GM12878 (cell line): ENCODE results near the gene MOV10L1. TPM values are rescaled to one million over a fixed set of nuclear protein-coding genes. Genes with fewer than 3 reads are reported as not detected.

ENCODE experiments used
- ATAC-seq: fragments of 200-7000 bp; cut with Tn5 transposase; 3 replicates; pipeline ENCODE4 v1.9.1; 2020; ENCODE audit warnings: mild to moderate bottlenecking, moderate library complexity
- BruUV-seq: library from RNA; stranded (reverse); fragments of 400-500 nt; replicated peaks from 2 replicates; lab custom pipeline; 2021; lab: Mats Ljungman, UMichigan
- CTCF ChIA-PET: fragments of 300-600 bp; sonication (Branson Sonifier 250); formaldehyde crosslinking; extraction: SDS; loops from one replicate; lab custom pipeline; 2021; ENCODE audit warnings: inconsistent platforms; lab: Yijun Ruan, JAX
- POLR2A ChIA-PET: fragments of 350-600 bp; formaldehyde crosslinking; extraction: SDS; loops from one replicate; lab custom pipeline; 2021; ENCODE audit warnings: inconsistent platforms; lab: Charles Lee
- RAD21 ChIA-PET: fragments of 300-600 bp; sonication (Branson Sonifier 250); formaldehyde crosslinking; loops from one replicate; lab custom pipeline; 2023; ENCODE audit warnings: antibody characterized with exemption; ENCODE audit not compliant: unreplicated experiment; lab: Charles Lee
- SMC1A ChIA-PET: fragments of 300-600 bp; sonication (Branson Sonifier 250); formaldehyde crosslinking; loops from one replicate; lab custom pipeline; 2023; ENCODE audit not compliant: unreplicated experiment, uncharacterized antibody; lab: Charles Lee
- DNase-seq: peaks from one replicate; pipeline ENCODE4 v3.0.0-alpha.2; 2011; ENCODE audit warnings: low read depth, low spot score
- FAIRE-seq: peaks from 3 replicates; lab custom pipeline; 2011; peaks lifted over from hg19 to GRCh38; lab: Jason Lieb, UNC
- H2AFZ ChIP-seq: 2 replicates; pipeline ENCODE4 v1.6.0; 2011; ENCODE audit warnings: low read depth, low read length, control low read depth; ENCODE audit not compliant: control insufficient read depth
- H3K27ac ChIP-seq: 2 replicates; pipeline ENCODE4 v1.5.1; 2011; ENCODE audit warnings: control low read depth; ENCODE audit not compliant: control insufficient read depth, insufficient read depth
- H3K27me3 ChIP-seq, 2 experiments: replicated peaks in 1 of 2; 2 replicates each; pipeline versions ENCODE4 v1.6.0 to v1.6.1; 2011; ENCODE audit warnings: low read length in 1 of 2; ENCODE audit not compliant: control insufficient read depth in 2 of 2, insufficient read depth in 2 of 2
- H3K36me3 ChIP-seq, 2 experiments: 2 replicates each; pipeline ENCODE4 v1.5.1; 2011; ENCODE audit warnings: low read length in 1 of 2; ENCODE audit not compliant: control insufficient read depth in 2 of 2, insufficient read depth in 2 of 2
- H3K4me1 ChIP-seq: 2 replicates; pipeline ENCODE4 v1.6.1; 2011; ENCODE audit warnings: mild to moderate bottlenecking, low read length, moderate library complexity, mixed read lengths; ENCODE audit not compliant: control insufficient read depth, insufficient read depth
- H3K4me2 ChIP-seq: 2 replicates; pipeline ENCODE4 v1.6.0; 2011; ENCODE audit warnings: control low read depth; ENCODE audit not compliant: control insufficient read depth, insufficient read depth
- H3K4me3 ChIP-seq: fragments of 200-600 bp; sonication (generic); 2 replicates; pipeline ENCODE4 v1.5.1; 2016
- H3K79me2 ChIP-seq: 2 replicates; pipeline ENCODE4 v1.6.0; 2011; ENCODE audit warnings: low read length; ENCODE audit not compliant: control insufficient read depth, insufficient read depth
- H3K9ac ChIP-seq: 2 replicates; pipeline ENCODE4 v1.8.0; 2011; ENCODE audit warnings: low read length, control low read depth, mixed read lengths; ENCODE audit not compliant: control insufficient read depth, insufficient read depth
- H3K9me3 ChIP-seq: replicated peaks from 3 replicates; pipeline ENCODE4 v1.5.1; 2011; ENCODE audit warnings: mild to moderate bottlenecking, low read length; ENCODE audit not compliant: control insufficient read depth, insufficient read depth
- H4K20me1 ChIP-seq: 2 replicates; pipeline ENCODE4 v1.6.0; 2011; ENCODE audit not compliant: control insufficient read depth, insufficient read depth
- ATF3 ChIP-seq: IDR thresholded peaks from 2 replicates; pipeline ENCODE4 v1.6.1; 2011; ENCODE audit warnings: low read depth, mild to moderate bottlenecking, low read length, moderate library complexity, borderline replicate concordance; ENCODE audit errors: extremely low read depth
- CEBPZ ChIP-seq: fragments of 150-350 bp; IDR thresholded peaks from 2 replicates; pipeline ENCODE4 v1.6.1; 2016; ENCODE audit warnings: low read depth, low read length
- E4F1 ChIP-seq: fragments of 450-650 bp; IDR thresholded peaks from 2 replicates; pipeline ENCODE4 v1.6.1; 2018; ENCODE audit warnings: borderline replicate concordance, mild to moderate bottlenecking; ENCODE audit not compliant: partially characterized antibody
- IKZF2 ChIP-seq, 2 experiments: fragments of 450-650 bp; IDR thresholded peaks; 2 replicates each; pipeline ENCODE4 v1.6.1; 2017; ENCODE audit warnings: mild to moderate bottlenecking in 2 of 2, moderate library complexity in 2 of 2
- MTA2 ChIP-seq: fragments of 450-650 bp; IDR thresholded peaks from 2 replicates; pipeline ENCODE4 v1.6.1; 2016; ENCODE audit warnings: low read depth, mild to moderate bottlenecking, moderate library complexity
- MXI1 ChIP-seq: fragments of 150-350 bp; IDR thresholded peaks from 2 replicates; pipeline ENCODE4 v1.6.1; 2011; ENCODE audit warnings: low read depth, mild to moderate bottlenecking, inconsistent platforms, low read length, improper control_type of control experiment
- MYC ChIP-seq: IDR thresholded peaks from 2 replicates; pipeline ENCODE4 v1.6.1; 2011; ENCODE audit warnings: mild to moderate bottlenecking, low read length, moderate library complexity, inconsistent platforms; ENCODE audit not compliant: insufficient read depth, insufficient replicate concordance, insufficient read length, severe bottlenecking
- NR2C2 ChIP-seq: IDR thresholded peaks from 2 replicates; pipeline ENCODE4 v1.6.1; 2011; ENCODE audit warnings: borderline replicate concordance, low read depth; ENCODE audit not compliant: control insufficient read depth, insufficient read length
- NRF1 ChIP-seq: conservative IDR thresholded peaks from 2 replicates; pipeline ENCODE4 v1.6.1; 2011; ENCODE audit warnings: mild to moderate bottlenecking, low read depth, low read length, improper control_type of control experiment
- POLR2AphosphoS2 ChIP-seq: IDR thresholded peaks from 2 replicates; pipeline ENCODE4 v1.6.1; 2011; ENCODE audit warnings: low read depth, mild to moderate bottlenecking, low read length, improper control_type of control experiment, moderate library complexity
- RAD51 ChIP-seq: fragments of 450-650 bp; IDR thresholded peaks from 2 replicates; pipeline ENCODE4 v1.6.1; 2016; ENCODE audit warnings: moderate library complexity, mild to moderate bottlenecking, inconsistent platforms
- SMAD5 ChIP-seq: IDR thresholded peaks from 2 replicates; pipeline ENCODE4 v1.6.1; 2016; ENCODE audit warnings: antibody characterized with exemption, low read depth
- ZNF207 ChIP-seq: fragments of 450-650 bp; IDR thresholded peaks from 2 replicates; pipeline ENCODE4 v1.6.1; 2014; ENCODE audit warnings: antibody characterized with exemption, mild to moderate bottlenecking, borderline replicate concordance
- whole genome bisulfite sequencing: methylation state at CpG from one replicate; pipeline ENCODE4 v1.1.6; 2016; ENCODE audit warnings: low lambda C conversion rate; ENCODE audit not compliant: insufficient replicate concordance, insufficient coverage; ENCODE audit errors: missing lambda C conversion rate; 5-methylcytosine and 5-hydroxymethylcytosine counted together
- in situ Hi-C: fragments of 300-500 bp; cut with MboI; formaldehyde crosslinking; loops from 9 replicates; pipeline ENCODE4 v1.14.3; 2018; ENCODE audit warnings: mixed read lengths
- intact Hi-C: fragments of 100-400 bp; cut with micrococcal nuclease; formaldehyde crosslinking; loops from one replicate; pipeline ENCODE4 v1.14.2; 2022; ENCODE audit not compliant: unreplicated experiment
- polyA plus RNA-seq, 11 experiments: library from polyadenylated mRNA; depleted of rRNA in 4 of 11; unstranded in 6 of 11; stranded (reverse) in 5 of 11; fragments of >200 nt; fragmentation: Nextera tagmentation in 4 of 11; fragmentation: Illumina TruSeq in 1 of 11; extraction: Ambion mirVana in 4 of 11; extraction: Trizol in 1 of 11; gene quantifications; 1 replicate in 1 of 11; 2 replicates in 10 of 11; pipeline versions ENCODE4 v1.2.1 to v1.2.3, GENCODE V29; 2011 to 2016; ENCODE audit warnings: inconsistent platforms in 2 of 11, missing spikeins in 2 of 11, low read depth in 1 of 11
- total RNA-seq, 4 experiments: library from RNA; depleted of rRNA in 3 of 4; stranded (reverse); fragments of >200 nt in 3 of 4; fragmentation: Illumina TruSeq in 1 of 4; extraction: Trizol in 1 of 4; gene quantifications; 2 replicates each; pipeline versions ENCODE4 v1.2.1 to v1.2.3, GENCODE V29; 2013 to 2021

MOV10L1 gene
- total and polyA plus RNA-seq, 10 of the 15 experiments (the other 5 are each of a cell fraction or from before 2014, with no cell fraction given): 0.22 TPM; not detected in 9

- no peak for TF ChIP-seq ZNF207
These were observed 2.5 kb downstream of the MOV10L1 start (continued) for GRCh38 chr22:50092342-50092741.

- no TSS peak for BruUV-seq
- H3K9ac ChIP-seq: no peak overlapping the region
- WGBS: 68% methylated on average over 3 of the region's 3 CpGs
- H3K4me1 ChIP-seq: peaks cover 8% of the 10 kb centered on the region
- no peaks in the 10 kb centered on the region for H3K9me3 ChIP-seq
- H3K36me3 ChIP-seq: no peaks in the 10 kb centered on the region
- ChIA-PET CTCF (no interaction called here), RAD21 (no interaction called here), SMC1A (no interaction called here), POLR2A (no interaction called here)
- no peaks in the 10 kb centered on the region for H3K27me3 ChIP-seq
- no peaks in the 10 kb centered on the region for H3K79me2 ChIP-seq
- FAIRE-seq: no peak
- intact Hi-C loops (no loop called here), in situ Hi-C loops (no loop called here)
- no peak for ATAC-seq
- no peak for DNase-seq
- no peak overlapping the region for H3K27ac ChIP-seq
- H3K4me2 ChIP-seq: no peak overlapping the region
- no peaks in the 10 kb centered on the region for H4K20me1 ChIP-seq
- H2AFZ ChIP-seq: no peak overlapping the region
- TF ChIP-seq NRF1 (no peak), NR2C2 (no peak), POLR2AphosphoS2 (no peak), MYC (no peak), MXI1 (no peak), RAD51 (no peak), CEBPZ (no peak), MTA2 (no peak), ATF3 (no peak), IKZF2 (IDR thresholded peaks at IDR 0.05) (no peak), SMAD5 (no peak), E4F1 (no peak)
- H3K4me3 ChIP-seq: no peak overlapping the region
These were observed 8.2 kb downstream of the MOV10L1 start for GRCh38 chr22:50098052-50098451.
